GM12873 (cell line): ENCODE measurements around the gene MCTP2.
A peak's percentile ranks its signal among the peaks of the same experiment; 100 is the strongest.

Source experiments
- TF ChIP-seq, protein P1 (sequence below): IDR thresholded peaks from 2 replicates; pipeline ENCODE4 v1.5.1; 2012; ENCODE audit warnings: low read depth, mild to moderate bottlenecking, moderate library complexity, low read length, control low read depth; ENCODE audit not compliant: insufficient read depth; ENCODE audit errors: missing control alignments

MCTP2 gene

GRCh38 chr15:94230883-94231722 is at the start of gene MCTP2:
TSS of gene MCTP2 (plus strand) at chr15:94231561. CDS start at chr15:94298266, 66,705 bp downstream.
- TF ChIP-seq, protein P1, sequence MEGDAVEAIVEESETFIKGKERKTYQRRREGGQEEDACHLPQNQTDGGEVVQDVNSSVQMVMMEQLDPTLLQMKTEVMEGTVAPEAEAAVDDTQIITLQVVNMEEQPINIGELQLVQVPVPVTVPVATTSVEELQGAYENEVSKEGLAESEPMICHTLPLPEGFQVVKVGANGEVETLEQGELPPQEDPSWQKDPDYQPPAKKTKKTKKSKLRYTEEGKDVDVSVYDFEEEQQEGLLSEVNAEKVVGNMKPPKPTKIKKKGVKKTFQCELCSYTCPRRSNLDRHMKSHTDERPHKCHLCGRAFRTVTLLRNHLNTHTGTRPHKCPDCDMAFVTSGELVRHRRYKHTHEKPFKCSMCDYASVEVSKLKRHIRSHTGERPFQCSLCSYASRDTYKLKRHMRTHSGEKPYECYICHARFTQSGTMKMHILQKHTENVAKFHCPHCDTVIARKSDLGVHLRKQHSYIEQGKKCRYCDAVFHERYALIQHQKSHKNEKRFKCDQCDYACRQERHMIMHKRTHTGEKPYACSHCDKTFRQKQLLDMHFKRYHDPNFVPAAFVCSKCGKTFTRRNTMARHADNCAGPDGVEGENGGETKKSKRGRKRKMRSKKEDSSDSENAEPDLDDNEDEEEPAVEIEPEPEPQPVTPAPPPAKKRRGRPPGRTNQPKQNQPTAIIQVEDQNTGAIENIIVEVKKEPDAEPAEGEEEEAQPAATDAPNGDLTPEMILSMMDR, result peak; percentile 7

GRCh38 chr15:94182883-94183282 is 48.5 kb upstream of the MCTP2 start:
- TF ChIP-seq, protein P1, result no peak

- TF ChIP-seq, protein P1, result no peak
Observed at GRCh38 chr15:94185547-94186236, 45.7 kb upstream of the MCTP2 start.

DNA sequence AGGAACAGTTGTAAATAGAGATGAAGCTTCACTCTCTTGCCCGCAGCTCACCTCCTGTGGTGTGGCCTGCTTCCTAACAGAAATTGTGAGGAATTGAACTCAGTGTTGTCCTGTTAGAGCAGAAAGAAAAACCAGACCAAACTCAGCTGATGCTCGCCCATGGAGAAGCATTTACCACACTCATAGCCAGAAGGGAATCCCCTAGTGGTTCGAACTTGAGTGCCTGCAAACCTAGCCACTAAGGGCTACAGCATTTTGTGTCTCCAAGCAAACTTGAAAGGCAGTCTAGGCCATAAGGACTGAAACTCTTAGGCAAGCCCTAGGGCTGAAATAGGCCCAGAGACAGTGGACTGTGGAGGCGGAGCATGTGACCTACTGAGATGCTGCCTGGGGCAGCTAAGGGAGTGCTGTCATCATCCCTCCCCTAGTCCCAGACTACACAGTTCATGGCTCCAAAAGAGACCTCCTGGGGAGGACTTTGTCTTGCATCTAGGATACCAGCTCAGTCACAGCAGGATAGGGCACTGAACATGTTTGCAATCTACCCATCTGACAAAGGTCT is 44.5 kb upstream of the MCTP2 start:
- TF ChIP-seq, protein P1, result peak; percentile 5

- TF ChIP-seq, protein P1, result no peak
Observed at GRCh38 chr15:94193906-94194305, 37.5 kb upstream of the MCTP2 start.

GRCh38 chr15:94196531-94196930 is 34.8 kb upstream of the MCTP2 start:
- TF ChIP-seq, protein P1, result no peak

DNA sequence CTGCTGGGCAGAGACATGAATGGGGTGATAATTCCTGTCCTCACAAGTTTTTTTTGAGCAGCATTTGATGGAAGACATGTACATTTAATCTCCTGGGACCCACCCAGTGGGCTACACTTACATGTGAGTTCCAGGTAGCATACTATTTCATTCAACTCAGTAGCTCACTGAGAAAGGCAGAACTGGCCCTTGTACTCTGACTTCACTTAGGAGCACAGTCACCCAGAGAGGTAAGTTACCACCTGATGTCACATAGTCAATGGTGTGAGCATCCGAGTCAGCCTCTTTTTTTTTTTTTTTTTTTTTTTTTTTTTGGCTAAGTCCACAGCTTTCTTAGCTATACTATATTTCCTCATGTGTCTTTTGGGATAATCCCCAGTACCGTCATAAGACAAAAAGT is 32.7 kb upstream of the MCTP2 start:
- TF ChIP-seq, protein P1, result no peak
